GM12801 (cell line): ENCODE data around the gene NAA40.

Source experiments
- CTCF ChIP-seq: IDR thresholded peaks from one replicate; pipeline ENCODE4 v1.5.1; 2011; ENCODE audit warnings: control low read depth; ENCODE audit not compliant: insufficient read length; ENCODE audit errors: extremely low read depth

NAA40 gene

GRCh38 chr11:63901660-63902059 is 37.1 kb upstream of the NAA40 start:
- no peak for TF ChIP-seq CTCF

GRCh38 chr11:63903884-63904283 is 34.9 kb upstream of the NAA40 start:
- TF ChIP-seq CTCF: no peak

GRCh38 chr11:63904743-63905142 is 34.1 kb upstream of the NAA40 start:
- no peak for TF ChIP-seq CTCF

- no peak for TF ChIP-seq CTCF
These were observed 33.6 kb upstream of the NAA40 start for GRCh38 chr11:63905179-63905578.

- TF ChIP-seq CTCF: no peak
These were observed 32.7 kb upstream of the NAA40 start for GRCh38 chr11:63906087-63906486.

- TF ChIP-seq CTCF: no peak
These were observed 32.2 kb upstream of the NAA40 start for GRCh38 chr11:63906585-63906984.

GRCh38 chr11:63907063-63907462 is 31.7 kb upstream of the NAA40 start:
- TF ChIP-seq CTCF: no peak
